Measurements from ENCODE around the gene HBEGF. TPM values are rescaled to one million over a fixed set of nuclear protein-coding genes. Genes with fewer than 3 reads are reported as not detected.

The HBEGF gene
- total and polyA plus RNA-seq, 2 experiments from 2014 or later: 2.2 to 2.9 TPM

GRCh38 chr5:140348104-140348503, 1.7 kb upstream of the HBEGF start:
- Histone ChIP-seq H3K9me2 (ENCODE audit: insufficient read depth) (no peaks in the 10 kb centered on the region), H4K20me1 (replicated peaks; ENCODE audit: insufficient read depth) (no peaks in the 10 kb centered on the region; the same call in 1 of the 2 replicates), H2AFZ (no peak overlapping the region), H3K4me1 (ENCODE audit: insufficient read depth) (peaks cover 14% of the 10 kb centered on the region), H3K27ac (ENCODE audit: low read depth) (no peak overlapping the region), H3K4me2 (no peak overlapping the region), H3K79me2 (replicated peaks; ENCODE audit: insufficient read depth) (no peaks in the 10 kb centered on the region), H3F3A (replicated peaks; ENCODE audit: low read depth) (peaks cover 7% of the 10 kb centered on the region; the same call in 1 of the 2 replicates), H3K36me3 (ENCODE audit: insufficient read depth) (no peaks in the 10 kb centered on the region), H3K27me3 (ENCODE audit: insufficient read depth) (peaks cover 15% of the 10 kb centered on the region), H3K4me3 (no peak overlapping the region)
- Mint-ChIP-seq H3K36me3 (ENCODE audit: low read depth) (peaks cover 3% of the 10 kb centered on the region; the same call in 1 of the 3 replicates), H3K9me3 (no peaks in the 10 kb centered on the region), H3K4me1 (peaks cover 20% of the 10 kb centered on the region), H3K27me3 (ENCODE audit: insufficient read depth, low read depth, poor library complexity) (peaks cover 14% of the 10 kb centered on the region), H3K27ac (no peak overlapping the region), H3K4me3 (no peak overlapping the region)
- TF ChIP-seq STAT1 (IDR thresholded peaks at IDR 0.05; ENCODE audit: unreplicated experiment): no peak
- TF ChIP-seq POLR2AphosphoS5 (IDR thresholded peaks at IDR 0.05; ENCODE audit: low read depth): no peak
- TF ChIP-seq ETS1 (IDR thresholded peaks at IDR 0.05): no peak
- TF ChIP-seq CREB1 (CRISPR knock-in tag; IDR thresholded peaks at IDR 0.05; ENCODE audit: low read depth): no peak
- ATAC-seq (no peak), DNase-seq (ENCODE audit: low spot score) (no peak)

- DNase-seq (ENCODE audit: low spot score) (no peak), ATAC-seq (no peak)
- Mint-ChIP-seq H3K36me3 (ENCODE audit: low read depth) (peaks cover 3% of the 10 kb centered on the region; the same call in 1 of the 3 replicates), H3K4me3 (peak overlapping the region; percentile 74), H3K4me1 (peaks cover 20% of the 10 kb centered on the region), H3K27me3 (ENCODE audit: insufficient read depth, low read depth, poor library complexity) (peaks cover 14% of the 10 kb centered on the region), H3K27ac (no peak overlapping the region), H3K9me3 (no peaks in the 10 kb centered on the region)
- Histone ChIP-seq H3K79me2 (replicated peaks; ENCODE audit: insufficient read depth) (no peaks in the 10 kb centered on the region), H3K4me2 (peak overlapping the region; percentile 97; the same call in 1 of the 2 replicates), H3K4me3 (peak overlapping the region; percentile 76; the same call in 1 of the 2 replicates), H4K20me1 (replicated peaks; ENCODE audit: insufficient read depth) (no peaks in the 10 kb centered on the region; the same call in 1 of the 2 replicates), H2AFZ (peak overlapping the region; percentile 93; the same call in 1 of the 2 replicates), H3K36me3 (ENCODE audit: insufficient read depth) (no peaks in the 10 kb centered on the region), H3K27me3 (ENCODE audit: insufficient read depth) (peaks cover 15% of the 10 kb centered on the region), H3F3A (replicated peaks; ENCODE audit: low read depth) (peaks cover 7% of the 10 kb centered on the region; the same call in 1 of the 2 replicates), H3K9me2 (ENCODE audit: insufficient read depth) (no peaks in the 10 kb centered on the region), H3K27ac (ENCODE audit: low read depth) (no peak overlapping the region), H3K4me1 (ENCODE audit: insufficient read depth) (peaks cover 14% of the 10 kb centered on the region)
- TF ChIP-seq JUNB (IDR thresholded peaks at IDR 0.05; ENCODE audit: unreplicated experiment) (no peak), EZH2phosphoT487 (IDR thresholded peaks at IDR 0.05; ENCODE audit: unreplicated experiment) (no peak), ZNF331 (CRISPR knock-in tag; IDR thresholded peaks at IDR 0.05; ENCODE audit: low read depth) (no peak), ZNF114 (CRISPR knock-in tag; IDR thresholded peaks at IDR 0.05) (no peak), CREB1 (CRISPR knock-in tag; IDR thresholded peaks at IDR 0.05; ENCODE audit: low read depth) (no peak), REST (IDR thresholded peaks at IDR 0.05; ENCODE audit: unreplicated experiment) (no peak), ETS1 (IDR thresholded peaks at IDR 0.05) (no peak), NANOG (IDR thresholded peaks at IDR 0.05; ENCODE audit: borderline replicate concordance) (no peak)
Observed at GRCh38 chr5:140347360-140347759, 957 bp upstream of the HBEGF start.

Data from GM23338 (cell line).